GM18867 (cell line): Measurements from ENCODE around the gene RASA3.
"Not testable (repeated sequence)": the region's sequence is repeated elsewhere in the genome, so short reads cannot be mapped to it uniquely, and the experiment has no call there.

Experiments
- ATAC-seq: cut with Tn5 transposase; IDR thresholded peaks from one replicate; pipeline ENCODE4 v1.9.1; 2021; ENCODE audit warnings: mild to moderate bottlenecking, moderate library complexity; ENCODE audit not compliant: unreplicated experiment

The RASA3 gene

GRCh38 chr13:114143806-114144605, 11.6 kb upstream of the RASA3 start:
- ATAC-seq, result peak; percentile 50

GRCh38 chr13:114142640-114143490, 10.4 kb upstream of the RASA3 start:
- ATAC-seq, result no peak

- no peak for ATAC-seq
Observed at GRCh38 chr13:114142137-114142550, 9.7 kb upstream of the RASA3 start.

- no peak for ATAC-seq
Observed at GRCh38 chr13:114141261-114141996, 9.0 kb upstream of the RASA3 start.

- ATAC-seq, result peak; percentile 34
Observed at GRCh38 chr13:114140906-114141250, 8.5 kb upstream of the RASA3 start.

GRCh38 chr13:114140131-114140905, 7.9 kb upstream of the RASA3 start:
- ATAC-seq, result peak; percentile 20

- no peak for ATAC-seq
Observed at GRCh38 chr13:114136576-114136975, 4.2 kb upstream of the RASA3 start.

- no peak for ATAC-seq
Observed at GRCh38 chr13:114135731-114136171, 3.3 kb upstream of the RASA3 start.

GRCh38 chr13:114134944-114135610, 2.7 kb upstream of the RASA3 start:
- no peak for ATAC-seq

- no peak for ATAC-seq
Observed at GRCh38 chr13:114134111-114134943, 1.9 kb upstream of the RASA3 start.

GRCh38 chr13:114133552-114133951, 1.1 kb upstream of the RASA3 start:
- ATAC-seq, result not testable (repeated sequence)

- ATAC-seq, result not testable (repeated sequence)
Observed at GRCh38 chr13:114133126-114133525, 703 bp upstream of the RASA3 start.

- ATAC-seq, result peak; percentile 6
Observed at GRCh38 chr13:114131583-114132418, 622 bp downstream of the RASA3 start.

- no peak for ATAC-seq
Observed at GRCh38 chr13:114130837-114131582, 1.4 kb downstream of the RASA3 start.

- ATAC-seq, result no peak
Observed at GRCh38 chr13:114130131-114130836, 2.1 kb downstream of the RASA3 start.

- ATAC-seq, result no peak
Observed at GRCh38 chr13:114129649-114130062, 2.8 kb downstream of the RASA3 start.
